NCI-H1694 treated with DMSO at 0.1 percent for 48 hours (cell line): Measurements from ENCODE around the gene SASH3.

Experiments used
- DNase-seq: peaks from one replicate; lab custom pipeline; 2025; lab: John Stamatoyannopoulos, UW

The SASH3 gene

GRCh38 chrX:129808829-129809796, 29.4 kb downstream of the SASH3 start:
- no peak for DNase-seq

- DNase-seq = no peak
These were observed 34.1 kb downstream of the SASH3 start for GRCh38 chrX:129813662-129814368.

GRCh38 chrX:129818123-129818522, 38.4 kb downstream of the SASH3 start:
- DNase-seq = no peak

GRCh38 chrX:129823115-129823514, 43.4 kb downstream of the SASH3 start:
- peak; percentile 9 for DNase-seq

- no peak for DNase-seq
These were observed 43.8 kb downstream of the SASH3 start for GRCh38 chrX:129823522-129823921.

- DNase-seq = no peak
These were observed 44.9 kb downstream of the SASH3 start for GRCh38 chrX:129824620-129825019.

- no peak for DNase-seq
These were observed 46.2 kb downstream of the SASH3 start for GRCh38 chrX:129825746-129826505.

- DNase-seq = no peak
These were observed 50.7 kb downstream of the SASH3 start for GRCh38 chrX:129830494-129830893.

- DNase-seq = no peak
These were observed 51.5 kb downstream of the SASH3 start for GRCh38 chrX:129831091-129831885.

GRCh38 chrX:129833153-129833990, 53.6 kb downstream of the SASH3 start:
- no peak for DNase-seq

GRCh38 chrX:129836827-129837226, 57.1 kb downstream of the SASH3 start:
- no peak for DNase-seq

GRCh38 chrX:129840344-129840743, 60.6 kb downstream of the SASH3 start:
- no peak for DNase-seq

- no peak for DNase-seq
These were observed 62.9 kb downstream of the SASH3 start for GRCh38 chrX:129842510-129843208.

- DNase-seq = no peak
These were observed 63.4 kb downstream of the SASH3 start for GRCh38 chrX:129843209-129843458.

- DNase-seq = peak; percentile 86
These were observed 63.9 kb downstream of the SASH3 start, which contains the start of gene ZDHHC9 for GRCh38 chrX:129843459-129844306. Gene ZDHHC9 (minus strand): TSS chrX:129843886. CDS start chrX:129841945, 1,941 bp downstream.
